GM18508 (cell line): ENCODE data around the gene OR2B2.

Source experiments
- ATAC-seq: cut with Tn5 transposase; IDR thresholded peaks from one replicate; pipeline ENCODE4 v1.9.1; 2021; ENCODE audit warnings: moderate number of reproducible peaks; ENCODE audit not compliant: insufficient read depth, unreplicated experiment

Gene OR2B2

GRCh38 chr6:27867945-27868300 is 44.3 kb downstream of the OR2B2 start:
- ATAC-seq, result no peak

- ATAC-seq, result no peak
Observed at GRCh38 chr6:27867051-27867944, 44.9 kb downstream of the OR2B2 start.

DNA sequence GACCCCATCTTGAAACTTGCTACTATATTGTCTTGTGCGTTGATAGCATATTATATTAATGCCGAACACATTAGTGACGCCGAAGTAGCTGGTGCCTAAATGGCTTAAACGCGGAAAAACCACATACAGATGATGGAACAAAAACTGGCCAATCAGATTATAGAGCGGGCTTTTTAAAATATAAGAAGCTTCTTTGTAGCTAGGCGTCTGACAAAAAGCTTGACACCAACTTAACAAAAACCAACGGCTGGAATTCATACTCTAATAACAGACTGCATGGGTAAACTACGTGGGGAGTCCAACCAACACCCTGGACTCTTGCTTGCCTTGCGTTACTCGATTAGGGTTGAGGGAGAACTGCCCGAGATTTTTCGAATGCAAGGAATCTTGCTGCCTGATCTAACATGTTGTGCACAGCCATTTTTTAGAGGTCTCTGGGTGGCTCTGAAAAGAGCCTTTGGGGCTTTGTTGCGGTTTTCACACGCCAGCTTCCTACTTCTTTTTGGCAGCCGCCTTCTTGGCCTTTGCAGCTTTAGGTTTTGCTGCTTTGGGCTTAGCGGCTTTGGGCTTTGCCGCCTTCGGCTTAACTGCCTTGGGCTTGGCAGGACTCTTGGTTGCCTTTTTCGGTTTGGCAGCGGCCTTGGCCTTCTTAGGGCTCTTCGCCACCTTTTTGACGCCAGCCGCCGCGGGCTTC is 45.7 kb downstream of the OR2B2 start:
- no peak for ATAC-seq

GRCh38 chr6:27865850-27866356 is 46.3 kb downstream of the OR2B2 start:
- ATAC-seq, result no peak

DNA sequence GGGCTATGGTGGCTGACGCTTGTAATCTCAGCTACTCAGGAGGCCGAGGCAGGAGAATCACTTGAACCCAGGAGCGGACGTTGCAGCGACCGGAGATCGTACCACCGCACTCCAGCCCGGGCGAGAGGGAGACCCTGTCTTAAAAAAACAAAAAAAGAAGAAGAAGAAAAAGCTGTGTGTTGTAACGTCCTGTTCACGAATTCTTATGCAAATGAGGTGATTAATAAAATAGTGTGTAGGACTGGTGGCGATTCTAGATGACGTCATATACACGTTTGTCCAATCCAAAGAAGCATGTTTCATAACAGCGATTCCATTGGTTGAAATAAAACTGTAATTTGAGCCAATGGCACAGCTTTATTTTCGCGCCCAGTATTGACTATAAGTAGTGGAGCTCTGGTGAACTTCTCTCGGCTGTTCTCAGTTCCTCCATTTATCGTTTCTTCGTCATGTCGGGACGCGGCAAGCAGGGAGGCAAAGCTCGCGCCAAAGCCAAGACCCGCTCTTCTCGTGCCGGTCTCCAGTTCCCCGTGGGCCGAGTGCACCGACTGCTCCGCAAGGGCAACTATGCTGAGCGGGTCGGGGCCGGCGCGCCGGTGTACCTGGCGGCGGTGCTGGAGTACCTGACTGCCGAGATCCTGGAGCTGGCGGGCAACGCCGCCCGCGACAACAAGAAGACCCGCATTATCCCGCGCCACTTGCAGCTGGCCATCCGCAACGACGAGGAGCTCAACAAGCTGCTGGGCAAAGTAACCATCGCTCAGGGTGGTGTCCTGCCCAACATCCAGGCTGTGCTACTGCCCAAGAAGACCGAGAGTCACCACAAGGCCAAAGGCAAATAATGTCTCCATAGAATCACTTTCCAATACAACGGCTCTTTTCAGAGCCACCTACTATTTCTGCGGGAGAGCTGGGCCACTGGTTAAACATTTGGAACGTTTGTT is 47.0 kb downstream of the OR2B2 start:
- ATAC-seq, result peak; percentile 50

GRCh38 chr6:27863962-27864905 is 48.0 kb downstream of the OR2B2 start:
- no peak for ATAC-seq

DNA sequence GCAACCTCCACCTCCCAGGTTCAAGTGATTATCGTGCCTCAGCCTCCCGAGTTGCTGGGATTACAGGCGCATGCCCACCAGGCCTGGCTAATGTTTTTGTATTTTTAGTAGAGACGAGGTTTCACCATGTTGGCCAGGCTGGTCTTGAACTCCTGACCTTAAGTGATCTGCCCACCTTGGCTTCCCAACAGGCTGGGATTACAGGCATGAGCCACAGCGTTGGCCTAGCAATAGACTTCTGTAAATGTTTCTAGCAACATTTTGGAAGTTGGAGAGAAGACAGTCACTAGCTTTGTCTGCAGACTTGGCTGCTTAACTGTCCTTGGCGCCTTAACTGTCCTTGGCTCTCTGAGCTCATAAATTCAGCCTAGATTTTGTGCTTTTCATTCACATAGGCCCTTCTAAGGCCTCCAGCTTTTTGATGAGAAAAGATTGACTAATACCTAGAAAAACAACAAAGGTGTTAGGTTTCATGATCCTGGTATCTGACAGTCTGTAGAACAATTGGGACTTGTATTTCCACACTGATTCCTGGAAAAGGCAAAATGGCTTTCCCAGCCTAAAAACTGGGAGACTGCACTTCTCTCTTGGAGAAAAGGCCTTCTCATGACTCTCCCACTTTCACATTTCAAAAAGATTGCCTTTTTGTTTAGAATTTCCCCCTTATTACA is 49.7 kb downstream of the OR2B2 start:
- ATAC-seq, result no peak

- no peak for ATAC-seq
Observed at GRCh38 chr6:27861861-27862260, 50.3 kb downstream of the OR2B2 start.

GRCh38 chr6:27861276-27861840 is 50.8 kb downstream of the OR2B2 start:
- no peak for ATAC-seq
